GM12878 (cell line): ENCODE results near the gene ZNF106. TPM values are rescaled to one million over a fixed set of nuclear protein-coding genes. Genes with fewer than 3 reads are reported as not detected.

Source experiments
- ATAC-seq: fragments of 200-7000 bp; cut with Tn5 transposase; 3 replicates; pipeline ENCODE4 v1.9.1; 2020; ENCODE audit warnings: mild to moderate bottlenecking, moderate library complexity
- BruUV-seq: library from RNA; stranded (reverse); fragments of 400-500 nt; replicated peaks from 2 replicates; lab custom pipeline; 2021; lab: Mats Ljungman, UMichigan
- CTCF ChIA-PET: fragments of 300-600 bp; sonication (Branson Sonifier 250); formaldehyde crosslinking; extraction: SDS; loops from one replicate; lab custom pipeline; 2021; ENCODE audit warnings: inconsistent platforms; lab: Yijun Ruan, JAX
- POLR2A ChIA-PET: fragments of 350-600 bp; formaldehyde crosslinking; extraction: SDS; loops from one replicate; lab custom pipeline; 2021; ENCODE audit warnings: inconsistent platforms; lab: Charles Lee
- RAD21 ChIA-PET: fragments of 300-600 bp; sonication (Branson Sonifier 250); formaldehyde crosslinking; loops from one replicate; lab custom pipeline; 2023; ENCODE audit warnings: antibody characterized with exemption; ENCODE audit not compliant: unreplicated experiment; lab: Charles Lee
- SMC1A ChIA-PET: fragments of 300-600 bp; sonication (Branson Sonifier 250); formaldehyde crosslinking; loops from one replicate; lab custom pipeline; 2023; ENCODE audit not compliant: unreplicated experiment, uncharacterized antibody; lab: Charles Lee
- DNase-seq: peaks from one replicate; pipeline ENCODE4 v3.0.0-alpha.2; 2011; ENCODE audit warnings: low read depth, low spot score
- FAIRE-seq: peaks from 3 replicates; lab custom pipeline; 2011; peaks lifted over from hg19 to GRCh38; lab: Jason Lieb, UNC
- H2AFZ ChIP-seq: 2 replicates; pipeline ENCODE4 v1.6.0; 2011; ENCODE audit warnings: low read depth, low read length, control low read depth; ENCODE audit not compliant: control insufficient read depth
- H3K27ac ChIP-seq: 2 replicates; pipeline ENCODE4 v1.5.1; 2011; ENCODE audit warnings: control low read depth; ENCODE audit not compliant: control insufficient read depth, insufficient read depth
- H3K27me3 ChIP-seq, 2 experiments: replicated peaks in 1 of 2; 2 replicates each; pipeline versions ENCODE4 v1.6.0 to v1.6.1; 2011; ENCODE audit warnings: low read length in 1 of 2; ENCODE audit not compliant: control insufficient read depth in 2 of 2, insufficient read depth in 2 of 2
- H3K36me3 ChIP-seq, 2 experiments: 2 replicates each; pipeline ENCODE4 v1.5.1; 2011; ENCODE audit warnings: low read length in 1 of 2; ENCODE audit not compliant: control insufficient read depth in 2 of 2, insufficient read depth in 2 of 2
- H3K4me1 ChIP-seq: 2 replicates; pipeline ENCODE4 v1.6.1; 2011; ENCODE audit warnings: mild to moderate bottlenecking, low read length, moderate library complexity, mixed read lengths; ENCODE audit not compliant: control insufficient read depth, insufficient read depth
- H3K4me2 ChIP-seq: 2 replicates; pipeline ENCODE4 v1.6.0; 2011; ENCODE audit warnings: control low read depth; ENCODE audit not compliant: control insufficient read depth, insufficient read depth
- H3K4me3 ChIP-seq: fragments of 200-600 bp; sonication (generic); 2 replicates; pipeline ENCODE4 v1.5.1; 2016
- H3K79me2 ChIP-seq: 2 replicates; pipeline ENCODE4 v1.6.0; 2011; ENCODE audit warnings: low read length; ENCODE audit not compliant: control insufficient read depth, insufficient read depth
- H3K9ac ChIP-seq: 2 replicates; pipeline ENCODE4 v1.8.0; 2011; ENCODE audit warnings: low read length, control low read depth, mixed read lengths; ENCODE audit not compliant: control insufficient read depth, insufficient read depth
- H3K9me3 ChIP-seq: replicated peaks from 3 replicates; pipeline ENCODE4 v1.5.1; 2011; ENCODE audit warnings: mild to moderate bottlenecking, low read length; ENCODE audit not compliant: control insufficient read depth, insufficient read depth
- H4K20me1 ChIP-seq: 2 replicates; pipeline ENCODE4 v1.6.0; 2011; ENCODE audit not compliant: control insufficient read depth, insufficient read depth
- ATF2 ChIP-seq: IDR thresholded peaks from 2 replicates; pipeline ENCODE4 v1.6.1; 2012; ENCODE audit warnings: low read length, inconsistent platforms
- ELK1 ChIP-seq: IDR thresholded peaks from 2 replicates; pipeline ENCODE4 v1.6.1; 2012; ENCODE audit warnings: low read depth, low read length, improper control_type of control experiment
- ETV6 ChIP-seq, 2 experiments: fragments of 450-650 bp in 1 of 2; IDR thresholded peaks in 1 of 2; conservative IDR thresholded peaks in 1 of 2; 2 replicates each; pipeline ENCODE4 v1.6.1; 2014; ENCODE audit warnings: antibody characterized with exemption in 1 of 2, borderline replicate concordance in 1 of 2, low read depth in 1 of 2, mild to moderate bottlenecking in 1 of 2, moderate library complexity in 1 of 2
- IKZF1 ChIP-seq: fragments of 450-650 bp; conservative IDR thresholded peaks from 2 replicates; pipeline ENCODE4 v1.6.1; 2017; ENCODE audit warnings: antibody characterized with exemption, mild to moderate bottlenecking
- JUNB ChIP-seq: IDR thresholded peaks from 2 replicates; pipeline ENCODE4 v1.6.1; 2016; ENCODE audit warnings: antibody characterized with exemption, mild to moderate bottlenecking
- NBN ChIP-seq: fragments of 450-650 bp; IDR thresholded peaks from 2 replicates; pipeline ENCODE4 v1.6.1; 2016
- NFYB ChIP-seq: IDR thresholded peaks from 2 replicates; pipeline ENCODE4 v1.6.1; 2011; ENCODE audit warnings: low read depth, mild to moderate bottlenecking, low read length, improper control_type of control experiment, moderate library complexity; ENCODE audit not compliant: insufficient read depth
- RAD21 ChIP-seq: IDR thresholded peaks from 2 replicates; pipeline ENCODE4 v1.6.1; 2011; ENCODE audit warnings: mild to moderate bottlenecking, low read depth, low read length, moderate library complexity; ENCODE audit not compliant: insufficient read depth
- SUPT20H ChIP-seq: IDR thresholded peaks from 2 replicates; pipeline ENCODE4 v1.6.1; 2011; ENCODE audit warnings: low read depth, mild to moderate bottlenecking, low read length, moderate library complexity, borderline replicate concordance; ENCODE audit not compliant: control insufficient read depth
- TAF1 ChIP-seq: IDR thresholded peaks from 2 replicates; pipeline ENCODE4 v1.6.1; 2011; ENCODE audit warnings: mild to moderate bottlenecking, low read depth, low read length, borderline replicate concordance
- ZNF217 ChIP-seq: fragments of 450-650 bp; IDR thresholded peaks from 2 replicates; pipeline ENCODE4 v1.6.1; 2017; ENCODE audit warnings: antibody characterized with exemption, mild to moderate bottlenecking
- ZNF687 ChIP-seq: fragments of 450-650 bp; IDR thresholded peaks from 2 replicates; pipeline ENCODE4 v1.6.1; 2017; ENCODE audit warnings: mild to moderate bottlenecking, moderate library complexity
- WGBS: methylation state at CpG from one replicate; pipeline ENCODE4 v1.1.6; 2016; ENCODE audit warnings: low lambda C conversion rate; ENCODE audit not compliant: insufficient replicate concordance, insufficient coverage; ENCODE audit errors: missing lambda C conversion rate; 5-methylcytosine and 5-hydroxymethylcytosine counted together
- in situ Hi-C: fragments of 300-500 bp; cut with MboI; formaldehyde crosslinking; loops from 9 replicates; pipeline ENCODE4 v1.14.3; 2018; ENCODE audit warnings: mixed read lengths
- intact Hi-C: fragments of 100-400 bp; cut with micrococcal nuclease; formaldehyde crosslinking; loops from one replicate; pipeline ENCODE4 v1.14.2; 2022; ENCODE audit not compliant: unreplicated experiment
- polyA plus RNA-seq, 11 experiments: library from polyadenylated mRNA; depleted of rRNA in 4 of 11; unstranded in 6 of 11; stranded (reverse) in 5 of 11; fragments of >200 nt; fragmentation: Nextera tagmentation in 4 of 11; fragmentation: Illumina TruSeq in 1 of 11; extraction: Ambion mirVana in 4 of 11; extraction: Trizol in 1 of 11; gene quantifications; 1 replicate in 1 of 11; 2 replicates in 10 of 11; pipeline versions ENCODE4 v1.2.1 to v1.2.3, GENCODE V29; 2011 to 2016; ENCODE audit warnings: inconsistent platforms in 2 of 11, missing spikeins in 2 of 11, low read depth in 1 of 11
- total RNA-seq, 4 experiments: library from RNA; depleted of rRNA in 3 of 4; stranded (reverse); fragments of >200 nt in 3 of 4; fragmentation: Illumina TruSeq in 1 of 4; extraction: Trizol in 1 of 4; gene quantifications; 2 replicates each; pipeline versions ENCODE4 v1.2.1 to v1.2.3, GENCODE V29; 2013 to 2021

ZNF106 gene
- total and polyA plus RNA-seq, 10 of the 15 experiments (the other 5 are each of a cell fraction or from before 2014, with no cell fraction given), result 10.7 to 45.3 (median 32.5) TPM

GRCh38 chr15:42499858-42500609 is 9.1 kb upstream of the ZNF106 start (continued):
- TF ChIP-seq TAF1 (no peak), ATF2 (no peak), ELK1 (no peak), ZNF217 (no peak)

GRCh38 chr15:42498212-42499068 is 7.5 kb upstream of the ZNF106 start:
- H3K27me3 ChIP-seq, result no peaks in the 10 kb centered on the region
- FAIRE-seq (no peak), ATAC-seq (peak; percentile 6; the same call in 1 of the 3 replicates), DNase-seq (no peak)
- in situ Hi-C loops, result no loop called here
- peak overlapping the region; percentile 53 for H3K27ac ChIP-seq
- peak overlapping the region; percentile 22; the same call in 1 of the 2 replicates for H3K9ac ChIP-seq
- ChIA-PET CTCF (interaction anchor here (0.6 to 1.3 kb wide), 2 partner anchors 151 to 337 kb away, joined by 3 read pairs; no protein-coding TSS in a partner anchor), RAD21 (interaction anchor here (1.6 to 1.9 kb wide), 2 partner anchors 7 to 49 kb away, joined by 6 read pairs; partner anchors contain the start of genes HAUS2, LRRC57 and ZNF106), POLR2A (interaction anchor here (0.5 to 4.1 kb wide), 9 partner anchors 8 to 134 kb away, joined by 3 to 23 read pairs (median 3); partner anchors contain the start of genes HAUS2, LRRC57 and ZNF106), SMC1A (interaction anchor here (0.8 to 1.3 kb wide), 3 partner anchors 15 to 136 kb away, joined by 3 to 4 read pairs (median 3); no protein-coding TSS in a partner anchor)
- H3K9me3 ChIP-seq, result no peaks in the 10 kb centered on the region; the same call in 2 of the 3 replicates
- H3K4me2 ChIP-seq, result peak overlapping the region; percentile 70
- no peaks in the 10 kb centered on the region for H4K20me1 ChIP-seq
- H2AFZ ChIP-seq, result no peak overlapping the region
- intact Hi-C loops, result no loop called here
- H3K4me3 ChIP-seq, result peak overlapping the region; percentile 39
- 38% methylated on average over 6 of the region's 6 CpGs for WGBS
- peaks cover 52% of the 10 kb centered on the region for H3K4me1 ChIP-seq
- BruUV-seq, result TSS peak; percentile 18
- H3K36me3 ChIP-seq, result peaks cover 0 to 3% of the 10 kb centered on the region in 2 experiments; a peak in 1 of 4 replicates
- H3K79me2 ChIP-seq, result peaks cover 71% of the 10 kb centered on the region
- TF ChIP-seq JUNB (peak; percentile 12; the same call in 1 of the 2 replicates), IKZF1 (peak; percentile 18; the same call in 1 of the 2 replicates), SUPT20H (no peak), ETV6 (conservative IDR thresholded peaks at IDR 0.05 in 1 of 2, IDR thresholded peaks at IDR 0.05 in 1 of 2; ENCODE audit: borderline replicate concordance in 1 of 2, low read depth in 1 of 2) (no peak), RAD21 (no peak), ZNF687 (peak; percentile 24; the same call in 1 of the 2 replicates), NFYB (no peak), NBN (no peak)
